ENCODE results near the gene RIMBP3C.
"Not testable (repeated sequence)": the region's sequence is repeated elsewhere in the genome, so short reads cannot be mapped to it uniquely, and the experiment has no call there.

DNA sequence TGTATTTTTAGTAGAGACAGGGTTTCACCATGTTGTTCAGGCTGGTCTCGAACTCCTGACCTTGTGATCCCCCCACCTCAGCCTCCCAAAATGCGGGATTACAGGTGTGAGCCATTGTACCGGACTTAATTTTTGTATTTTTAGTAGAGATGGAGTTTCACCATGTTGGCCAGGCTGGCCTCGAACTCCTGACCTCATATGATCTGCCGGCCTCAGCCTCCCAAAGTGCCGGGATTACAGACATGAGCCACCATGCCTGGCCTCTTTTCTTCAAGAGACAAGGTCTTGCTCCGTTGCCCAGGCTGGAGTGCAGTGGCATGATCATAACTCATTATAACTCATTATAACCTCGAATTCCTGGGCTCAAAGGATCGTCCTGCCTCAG is 29.4 kb upstream of the RIMBP3C start:
- TF ChIP-seq POLR2A (IDR thresholded peaks at IDR 0.05), result not testable (repeated sequence)
- TF ChIP-seq, protein P1, sequence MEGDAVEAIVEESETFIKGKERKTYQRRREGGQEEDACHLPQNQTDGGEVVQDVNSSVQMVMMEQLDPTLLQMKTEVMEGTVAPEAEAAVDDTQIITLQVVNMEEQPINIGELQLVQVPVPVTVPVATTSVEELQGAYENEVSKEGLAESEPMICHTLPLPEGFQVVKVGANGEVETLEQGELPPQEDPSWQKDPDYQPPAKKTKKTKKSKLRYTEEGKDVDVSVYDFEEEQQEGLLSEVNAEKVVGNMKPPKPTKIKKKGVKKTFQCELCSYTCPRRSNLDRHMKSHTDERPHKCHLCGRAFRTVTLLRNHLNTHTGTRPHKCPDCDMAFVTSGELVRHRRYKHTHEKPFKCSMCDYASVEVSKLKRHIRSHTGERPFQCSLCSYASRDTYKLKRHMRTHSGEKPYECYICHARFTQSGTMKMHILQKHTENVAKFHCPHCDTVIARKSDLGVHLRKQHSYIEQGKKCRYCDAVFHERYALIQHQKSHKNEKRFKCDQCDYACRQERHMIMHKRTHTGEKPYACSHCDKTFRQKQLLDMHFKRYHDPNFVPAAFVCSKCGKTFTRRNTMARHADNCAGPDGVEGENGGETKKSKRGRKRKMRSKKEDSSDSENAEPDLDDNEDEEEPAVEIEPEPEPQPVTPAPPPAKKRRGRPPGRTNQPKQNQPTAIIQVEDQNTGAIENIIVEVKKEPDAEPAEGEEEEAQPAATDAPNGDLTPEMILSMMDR (IDR thresholded peaks at IDR 0.05 in 4 of 5, conservative IDR thresholded peaks at IDR 0.05 in 1 of 5), result not testable (repeated sequence)

All from gastrocnemius medialis (tissue), 4 donors.